Ovary (tissue), 9 donors: ENCODE measurements around the gene BCL11B. TPM values are rescaled to one million over a fixed set of nuclear protein-coding genes. Genes with fewer than 3 reads are reported as not detected.

Source experiments
- DNase-seq, 5 donors: peaks; one replicate each; pipeline ENCODE4 v3.0.0-alpha.2; 2019 to 2020
- H3K27ac ChIP-seq, 2 donors: fragments of 200-600 bp; one replicate each; pipeline versions ENCODE4 v1.5.1 to v1.8.0; 2019 to 2022
- H3K27me3 ChIP-seq: fragments of 200-600 bp; one replicate; pipeline ENCODE4 v1.8.0; 2022
- H3K36me3 ChIP-seq: fragments of 200-600 bp; sonication (generic); one replicate; pipeline ENCODE4 v1.5.1; 2019
- H3K4me1 ChIP-seq: one replicate; pipeline ENCODE4 v1.8.1; 2013; ENCODE audit warnings: mild to moderate bottlenecking, moderate library complexity; ENCODE audit not compliant: insufficient read depth
- H3K4me3 ChIP-seq: fragments of 200-600 bp; sonication (generic); one replicate; pipeline ENCODE4 v1.5.1; 2017
- H3K9me3 ChIP-seq, 2 donors: fragments of 200-600 bp in 1 of 2; sonication (generic) in 1 of 2; one replicate each; pipeline versions ENCODE4 v1.5.1 to v1.8.1; 2013 to 2019; ENCODE audit warnings: mild to moderate bottlenecking in 1 of 2, moderate library complexity in 1 of 2
- CTCF ChIP-seq, 3 donors: fragments of 450-650 bp in 2 of 3; fragments of 200-600 bp in 1 of 3; IDR thresholded peaks; one replicate each; pipeline versions ENCODE4 v1.5.1 to v1.8.0; 2016 to 2022; ENCODE audit warnings: antibody characterized with exemption in 3 of 3, mild to moderate bottlenecking in 1 of 3
- EP300 ChIP-seq: sonication (generic); formaldehyde crosslinking; IDR thresholded peaks from one replicate; pipeline ENCODE4 v1.6.1; 2017; ENCODE audit warnings: antibody characterized with exemption
- POLR2A ChIP-seq: fragments of 450-650 bp; IDR thresholded peaks from one replicate; pipeline ENCODE4 v1.6.1; 2017; ENCODE audit warnings: antibody characterized with exemption, mild to moderate bottlenecking, moderate library complexity
- WGBS, 3 donors: extraction: QIAGEN DNeasy Blood & Tissue Kit in 1 of 3; methylation state at CpG; one replicate each; pipeline versions ENCODE4 v1.1.5 to v1.1.7; 2013 to 2017; 5-methylcytosine and 5-hydroxymethylcytosine counted together
- intact Hi-C, 4 donors: fragments of 100-400 bp; cut with DNase I; formaldehyde crosslinking; loops; one replicate each; pipeline versions ENCODE4 v1.11.0 to v1.15.1; 2022 to 2023
- polyA plus RNA-seq, 2 donors: library from polyadenylated mRNA; stranded (reverse); fragments of 200-250 nt in 1 of 2; fragments of 350-450 nt in 1 of 2; fragmentation: Illumina TruSeq in 1 of 2; extraction: RNeasy Lipid Tissue Mini Kit (QIAGEN cat#74804) in 1 of 2; gene quantifications; one replicate each; pipeline ENCODE4 v1.2.3, GENCODE V29; 2013 to 2014
- total RNA-seq, 7 donors: library from RNA; depleted of rRNA in 2 of 7; stranded (reverse); fragments of >200 nt in 2 of 7; fragmentation: NEBNext Ultra II Directional in 3 of 7; extraction: Animal tissue kit (Norgen Biotek cat#: 25700) in 3 of 7; gene quantifications; one replicate each; pipeline versions ENCODE4 v1.1.0 to v1.2.4, GENCODE V29; 2016 to 2023
- donor health status: DM: no; HTN: no; CAD: no; lungs with moderate emphysema.
- donor health status: DM: no; HTN: no; CAD: no.
- donor health status: Bipolar disorder and iron deficiency.
- donor health status: DM: yes; HTN: yes; CAD: no.
- donor health status: DM: no; HTN: no; CAD: no.
- donor health status: DM: yes; HTN: yes; CAD: no.

Gene BCL11B
- total and polyA plus RNA-seq, 9 donors, result 0.08 to 0.84 (median 0.43) TPM

GRCh38 chr14:99132821-99133635 is 139.0 kb downstream of the BCL11B start:
- DNase-seq, result no peak
- Histone ChIP-seq H3K4me1 (no peaks in the 10 kb centered on the region), H3K4me3 (no peak overlapping the region), H3K27me3 (no peaks in the 10 kb centered on the region), H3K27ac (no peak overlapping the region), H3K36me3 (no peaks in the 10 kb centered on the region), H3K9me3 (no peaks in the 10 kb centered on the region)
- no peak for TF ChIP-seq POLR2A
- no peak for TF ChIP-seq CTCF (IDR thresholded peaks at IDR 0.05)
- no peak for TF ChIP-seq EP300
- intact Hi-C loops, result no loop called here
- 72 to 76% (median 75%) methylated on average over 19 of the region's 19 CpGs for WGBS, 3 donors

- intact Hi-C loops, result no loop called here
- WGBS, 3 donors, result 82 to 90% (median 82%) methylated on average over 12 of the region's 12 CpGs
Observed at GRCh38 chr14:99131632-99132271, 140.2 kb downstream of the BCL11B start.

GRCh38 chr14:99129998-99130397 is 142.0 kb downstream of the BCL11B start:
- Histone ChIP-seq H3K27me3 (no peaks in the 10 kb centered on the region), H3K4me3 (no peak overlapping the region), H3K27ac (no peak overlapping the region), H3K36me3 (no peaks in the 10 kb centered on the region), H3K4me1 (no peaks in the 10 kb centered on the region), H3K9me3 (no peaks in the 10 kb centered on the region)
- 74 to 79% (median 75%) methylated on average over 15 of the region's 15 CpGs for WGBS, 3 donors
- DNase-seq, result no peak
- no peak for TF ChIP-seq POLR2A
- TF ChIP-seq CTCF (IDR thresholded peaks at IDR 0.05), result no peak
- TF ChIP-seq EP300, result no peak
- intact Hi-C loops, result no loop called here

More at GRCh38 chr14:99131632-99132271, 140.2 kb downstream of the BCL11B start:
- no peak for DNase-seq
- Histone ChIP-seq H3K27me3 (no peaks in the 10 kb centered on the region), H3K4me3 (no peak overlapping the region), H3K36me3 (no peaks in the 10 kb centered on the region), H3K4me1 (no peaks in the 10 kb centered on the region), H3K27ac (no peak overlapping the region), H3K9me3 (no peaks in the 10 kb centered on the region)
- TF ChIP-seq POLR2A (no peak), CTCF (IDR thresholded peaks at IDR 0.05) (no peak), EP300 (no peak)

GRCh38 chr14:99129211-99129696 is 142.7 kb downstream of the BCL11B start:
- intact Hi-C loops, result no loop called here

More at GRCh38 chr14:99129211-99129696, 142.7 kb downstream of the BCL11B start:
- Histone ChIP-seq H3K27ac (no peak overlapping the region), H3K9me3 (no peaks in the 10 kb centered on the region), H3K27me3 (no peaks in the 10 kb centered on the region), H3K4me3 (no peak overlapping the region), H3K36me3 (no peaks in the 10 kb centered on the region), H3K4me1 (no peaks in the 10 kb centered on the region)
- DNase-seq, result no peak
- TF ChIP-seq CTCF (IDR thresholded peaks at IDR 0.05) (no peak), POLR2A (no peak), EP300 (no peak)
- WGBS, 3 donors, result 72 to 79% (median 74%) methylated on average over 12 of the region's 12 CpGs
